Activated CD4-positive, alpha-beta T cell treated with anti-CD3 and anti-CD28 coated beads, Interleukin-2, Interleukin-6, amounts not matched to agents 100 ng/mL and 50 ng/mL, durations not matched to agents 16 hours and 8 hours (primary cell): ENCODE results near the gene MMP25.
A peak's percentile ranks its signal among the peaks of the same experiment; 100 is the strongest.

Experiments used
- DNase-seq: peaks from one replicate; pipeline ENCODE4 v3.0.0-alpha.2; 2020

Gene MMP25

GRCh38 chr16:3097266-3097665, 50.9 kb downstream of the MMP25 start:
- DNase-seq = no peak

GRCh38 chr16:3098459-3099394, 52.4 kb downstream of the MMP25 start, which contains the start of gene ZSCAN10:
Gene ZSCAN10, minus strand, starts transcription at chr16:3099294. Its CDS starts 6,357 bp downstream, at chr16:3092937.
- DNase-seq = no peak

- DNase-seq = no peak
These were observed 53.0 kb downstream of the MMP25 start for GRCh38 chr16:3099395-3099731.

GRCh38 chr16:3099732-3100499, 53.6 kb downstream of the MMP25 start:
- DNase-seq = peak; percentile 96

- peak; percentile 86 for DNase-seq
These were observed 54.9 kb downstream of the MMP25 start for GRCh38 chr16:3101018-3101840.

- peak; percentile 63 for DNase-seq
These were observed 55.6 kb downstream of the MMP25 start for GRCh38 chr16:3101841-3102470.

- DNase-seq = peak; percentile 96
These were observed 60.0 kb downstream of the MMP25 start for GRCh38 chr16:3106205-3106928.
